IMR-90 (cell line): Measurements from ENCODE around the gene DOCK10.

Experiments used
- CTCF ChIP-seq: conservative IDR thresholded peaks from 2 replicates; pipeline ENCODE4 v1.5.1; 2012; ENCODE audit warnings: mild to moderate bottlenecking, low read depth, low read length, improper control_type of control experiment
- MXI1 ChIP-seq: IDR thresholded peaks from 2 replicates; pipeline ENCODE4 v1.6.1; 2012; ENCODE audit warnings: low read depth, mild to moderate bottlenecking, low read length, moderate library complexity, borderline replicate concordance
- RCOR1 ChIP-seq: IDR thresholded peaks from 2 replicates; pipeline ENCODE4 v1.6.1; 2012; ENCODE audit warnings: mild to moderate bottlenecking, low read length, improper control_type of control experiment; ENCODE audit not compliant: insufficient replicate concordance
- USF2 ChIP-seq: fragments of 150-350 bp; IDR thresholded peaks from 2 replicates; pipeline ENCODE4 v1.6.1; 2017; ENCODE audit warnings: mild to moderate bottlenecking, antibody characterized with exemption, low read length, low read depth

- TF ChIP-seq CTCF, result no peak
- no peak for TF ChIP-seq MXI1
- no peak for TF ChIP-seq USF2
- no peak for TF ChIP-seq RCOR1
Measured at GRCh38 chr2:225011585-225011984, 30.7 kb downstream of the DOCK10 start.
